SK-N-SH treated with all-trans-retinoic acid at 6 μM for 48 hours (cell line): ENCODE results near the gene STPG1.

Source experiments
- ATAC-seq: fragments of 200-7000 bp; cut with Tn5 transposase; 3 replicates; pipeline ENCODE4 v1.9.1; 2020; ENCODE audit warnings: mild to moderate bottlenecking, moderate library complexity
- ARNTL ChIP-seq: fragments of 450-650 bp; formaldehyde crosslinking; IDR thresholded peaks from 2 replicates; pipeline ENCODE4 v1.5.0; 2020; ENCODE audit warnings: low read depth, mild to moderate bottlenecking, moderate library complexity, borderline replicate concordance
- BACH2 ChIP-seq: fragments of 250-450 bp; sonication (Bioruptor Pico); IDR thresholded peaks from 2 replicates; pipeline ENCODE4 v1.9.0; 2021; ENCODE audit warnings: mild to moderate bottlenecking, borderline replicate concordance
- CREB5 ChIP-seq: fragments of 250-450 bp; sonication (Bioruptor Pico); IDR thresholded peaks from 2 replicates; pipeline ENCODE4 v1.5.1; 2020; ENCODE audit warnings: low read depth, mild to moderate bottlenecking, moderate library complexity
- CSDC2 ChIP-seq: fragments of 250-450 bp; sonication (Bioruptor Pico); IDR thresholded peaks from 2 replicates; pipeline ENCODE4 v1.5.0; 2020; ENCODE audit warnings: mild to moderate bottlenecking, moderate library complexity
- CSRNP3 ChIP-seq: fragments of 250-450 bp; sonication (Bioruptor Pico); IDR thresholded peaks from 2 replicates; pipeline ENCODE4 v1.5.1; 2021; ENCODE audit warnings: mild to moderate bottlenecking, moderate library complexity
- ESRRG ChIP-seq: fragments of 250-450 bp; sonication (Bioruptor Pico); IDR thresholded peaks from 2 replicates; pipeline ENCODE4 v1.6.1; 2021; ENCODE audit warnings: mild to moderate bottlenecking
- GLIS3 ChIP-seq: fragments of 250-450 bp; sonication (Bioruptor Pico); IDR thresholded peaks from 2 replicates; pipeline ENCODE4 v1.5.0; 2020; ENCODE audit warnings: mild to moderate bottlenecking, moderate library complexity
- ISL1 ChIP-seq: fragments of 250-450 bp; sonication (Bioruptor Pico); IDR thresholded peaks from 2 replicates; pipeline ENCODE4 v2.1.2; 2022; ENCODE audit warnings: mild to moderate bottlenecking, moderate library complexity
- OSR1 ChIP-seq: fragments of 250-450 bp; sonication (Bioruptor Pico); IDR thresholded peaks from 2 replicates; pipeline ENCODE4 v1.8.0; 2022; ENCODE audit warnings: moderate library complexity, mild to moderate bottlenecking, inconsistent platforms
- PATZ1 ChIP-seq: fragments of 250-450 bp; sonication (Bioruptor Pico); IDR thresholded peaks from 2 replicates; pipeline ENCODE4 v1.8.0; 2020; ENCODE audit warnings: mild to moderate bottlenecking, moderate library complexity, borderline replicate concordance
- PPARA ChIP-seq: fragments of 250-450 bp; sonication (Bioruptor Pico); IDR thresholded peaks from 2 replicates; pipeline ENCODE4 v1.5.0; 2020; ENCODE audit warnings: mild to moderate bottlenecking, borderline replicate concordance
- RARB ChIP-seq: fragments of 250-450 bp; sonication (Bioruptor Pico); IDR thresholded peaks from 2 replicates; pipeline ENCODE4 v1.8.0; 2021; ENCODE audit warnings: mild to moderate bottlenecking, moderate library complexity
- SNAI2 ChIP-seq: fragments of 250-450 bp; sonication (Bioruptor Pico); IDR thresholded peaks from 2 replicates; pipeline ENCODE4 v1.5.0; 2020; ENCODE audit warnings: mild to moderate bottlenecking, moderate library complexity
- TCF4 ChIP-seq: fragments of 250-450 bp; sonication (Bioruptor Pico); IDR thresholded peaks from 2 replicates; pipeline ENCODE4 v1.8.0; 2021; ENCODE audit warnings: mild to moderate bottlenecking, moderate library complexity, borderline replicate concordance
- TOX ChIP-seq: fragments of 250-450 bp; sonication (Bioruptor Pico); IDR thresholded peaks from 2 replicates; pipeline ENCODE4 v1.8.0; 2021; ENCODE audit warnings: mild to moderate bottlenecking, moderate library complexity, borderline replicate concordance
- TSHZ2 ChIP-seq: fragments of 250-450 bp; sonication (Bioruptor Pico); IDR thresholded peaks from 2 replicates; pipeline ENCODE4 v1.5.0; 2020; ENCODE audit warnings: mild to moderate bottlenecking, moderate library complexity
- ZFP3 ChIP-seq: fragments of 250-450 bp; sonication (Bioruptor Pico); IDR thresholded peaks from 2 replicates; pipeline ENCODE4 v1.5.0; 2020; ENCODE audit warnings: mild to moderate bottlenecking, moderate library complexity
- ZFP30 ChIP-seq: fragments of 450-650 bp; formaldehyde crosslinking; IDR thresholded peaks from 2 replicates; pipeline ENCODE4 v1.5.0; 2022; ENCODE audit warnings: mild to moderate bottlenecking, moderate library complexity
- ZNF565 ChIP-seq: fragments of 450-650 bp; formaldehyde crosslinking; conservative IDR thresholded peaks from 2 replicates; pipeline ENCODE4 v1.5.0; 2020; ENCODE audit warnings: low read depth, mild to moderate bottlenecking, moderate library complexity
- ZNF70 ChIP-seq: fragments of 450-650 bp; formaldehyde crosslinking; IDR thresholded peaks from 2 replicates; pipeline ENCODE4 v1.5.0; 2020; ENCODE audit warnings: mild to moderate bottlenecking, moderate library complexity
- ZNF8 ChIP-seq: fragments of 450-650 bp; formaldehyde crosslinking; IDR thresholded peaks from 2 replicates; pipeline ENCODE4 v1.5.0; 2020; ENCODE audit warnings: mild to moderate bottlenecking, moderate library complexity

STPG1 gene

GRCh38 chr1:24373044-24373443, 40.5 kb downstream of the STPG1 start (continued):
- TF ChIP-seq ISL1 (CRISPR knock-in tag) (no peak), GLIS3 (CRISPR knock-in tag) (no peak), ZFP30 (CRISPR knock-in tag) (no peak), TSHZ2 (CRISPR knock-in tag) (no peak), ZNF565 (CRISPR knock-in tag) (no peak)

- ATAC-seq = no peak
- TF ChIP-seq TOX (no peak), ZNF565 (CRISPR knock-in tag) (no peak), ISL1 (CRISPR knock-in tag) (no peak), TCF4 (CRISPR knock-in tag) (no peak), ZFP30 (CRISPR knock-in tag) (no peak), CSRNP3 (CRISPR knock-in tag) (no peak), ESRRG (CRISPR knock-in tag) (no peak), CSDC2 (CRISPR knock-in tag) (no peak), BACH2 (no peak), ZNF70 (no peak), PATZ1 (CRISPR knock-in tag) (no peak), SNAI2 (CRISPR knock-in tag) (no peak), RARB (no peak), ZFP3 (CRISPR knock-in tag) (no peak)
Measured at GRCh38 chr1:24369801-24370200, 43.8 kb downstream of the STPG1 start.

- TF ChIP-seq ARNTL (CRISPR knock-in tag) (no peak), TOX (no peak), CSRNP3 (CRISPR knock-in tag) (no peak), ZNF70 (no peak), TSHZ2 (CRISPR knock-in tag) (no peak), OSR1 (no peak), ZNF565 (CRISPR knock-in tag) (no peak), TCF4 (CRISPR knock-in tag) (no peak), PATZ1 (CRISPR knock-in tag) (no peak), PPARA (no peak), ISL1 (CRISPR knock-in tag) (no peak), ZFP30 (CRISPR knock-in tag) (no peak), ZNF8 (CRISPR knock-in tag) (no peak), GLIS3 (CRISPR knock-in tag) (no peak), SNAI2 (CRISPR knock-in tag) (no peak), CSDC2 (CRISPR knock-in tag) (no peak), CREB5 (CRISPR knock-in tag) (no peak)
- no peak for ATAC-seq
Measured at GRCh38 chr1:24369199-24369598, 44.4 kb downstream of the STPG1 start.
